Limb (tissue), 2 donors: ENCODE data around the gene TBCK.

Source experiments
- DNase-seq, 2 donors: peaks; one replicate each; pipeline ENCODE4 v3.0.0-alpha.2; 2016; ENCODE audit errors: extremely low spot score in 2 of 2

TBCK gene

GRCh38 chr4:106287353-106287969, 28.5 kb downstream of the TBCK start:
- no peak for DNase-seq

GRCh38 chr4:106286611-106287010, 29.4 kb downstream of the TBCK start:
- no peak for DNase-seq

DNA sequence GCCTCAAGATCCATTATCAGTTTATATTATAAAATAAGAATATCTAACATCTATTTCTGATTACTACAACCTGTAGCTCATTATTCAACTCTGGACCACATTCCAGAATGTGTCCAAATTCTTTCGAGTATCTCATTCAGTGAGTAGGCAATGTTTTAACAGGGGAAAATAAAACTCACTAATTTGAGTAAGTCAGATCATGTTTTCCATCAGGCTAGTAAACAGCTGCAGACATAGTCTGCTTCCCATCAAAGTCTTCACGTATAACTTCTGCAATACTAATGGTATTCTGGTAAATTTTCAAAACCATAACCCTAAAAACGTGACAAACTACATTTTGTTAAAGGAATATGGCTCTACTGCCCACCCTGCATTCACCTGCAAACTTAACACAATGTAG, 31.8 kb downstream of the TBCK start:
- no peak for DNase-seq

- no peak for DNase-seq
These were observed 38.8 kb downstream of the TBCK start for GRCh38 chr4:106277140-106277675.

DNA sequence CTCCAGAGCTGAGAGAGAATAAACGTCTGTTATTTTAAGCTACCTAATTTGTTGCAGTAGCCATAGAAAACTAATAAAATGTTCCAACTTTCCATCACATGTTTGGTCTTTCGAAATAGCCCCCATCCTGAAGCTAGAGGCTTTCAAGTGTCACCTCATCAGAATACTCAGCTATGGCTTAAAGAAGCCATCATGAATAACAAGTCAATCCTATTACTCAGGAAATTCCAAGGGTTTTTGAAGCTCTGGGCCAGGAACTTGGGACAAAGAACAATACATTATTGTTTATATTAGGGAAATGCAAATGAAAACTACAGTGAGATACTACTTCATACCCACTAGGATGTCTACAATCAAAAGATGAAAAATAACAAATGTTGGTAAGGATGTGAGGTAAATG, 42.2 kb downstream of the TBCK start:
- no peak for DNase-seq

GRCh38 chr4:106270736-106271135, 45.3 kb downstream of the TBCK start:
- DNase-seq, result no peak

DNA sequence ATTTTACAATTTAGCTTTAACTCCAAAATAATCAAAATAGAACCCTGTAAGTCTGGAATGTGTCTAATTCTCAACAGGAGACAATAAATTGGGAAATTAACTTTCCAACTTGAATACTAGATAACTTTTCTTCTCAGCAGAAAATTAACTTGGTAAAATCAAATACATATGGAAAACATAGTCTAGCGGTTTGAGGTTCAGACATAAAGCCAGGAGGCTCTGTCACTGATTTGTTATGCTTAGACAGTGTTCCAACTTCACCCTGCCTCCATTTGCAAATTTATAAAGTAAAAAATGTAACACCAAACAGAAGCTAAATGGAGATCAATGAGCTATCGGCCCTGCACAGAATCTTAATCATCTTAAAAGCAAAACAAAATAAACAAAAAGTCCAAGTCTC, 46.3 kb downstream of the TBCK start:
- DNase-seq, result peak in 1 of 2 donors; percentile 21

GRCh38 chr4:106268786-106269185, 47.2 kb downstream of the TBCK start:
- DNase-seq, result no peak

- DNase-seq, result peak in 1 of 2 donors; percentile 56
These were observed 49.8 kb downstream of the TBCK start for GRCh38 chr4:106266201-106266600.

DNA sequence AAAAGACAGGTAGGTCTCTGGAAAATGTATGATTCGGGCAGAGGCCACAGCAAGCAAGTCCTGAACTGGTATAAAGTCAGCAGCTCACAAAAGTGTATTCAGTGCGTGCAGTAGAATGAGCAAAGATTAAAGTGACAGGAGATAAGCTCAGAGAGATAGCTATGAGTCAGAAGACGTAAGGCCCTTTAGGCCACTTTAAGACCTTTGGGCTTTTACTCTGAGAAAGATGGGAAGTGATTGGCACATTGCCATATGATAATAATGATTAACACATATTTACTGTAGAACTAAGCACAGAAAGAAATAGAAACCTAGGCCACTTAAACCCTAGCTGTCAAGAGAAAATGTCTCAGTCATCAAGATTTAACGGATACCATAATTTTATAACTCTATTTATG, 51.7 kb downstream of the TBCK start:
- DNase-seq, result no peak

- DNase-seq, result no peak
These were observed 52.2 kb downstream of the TBCK start for GRCh38 chr4:106263594-106264330.

DNA sequence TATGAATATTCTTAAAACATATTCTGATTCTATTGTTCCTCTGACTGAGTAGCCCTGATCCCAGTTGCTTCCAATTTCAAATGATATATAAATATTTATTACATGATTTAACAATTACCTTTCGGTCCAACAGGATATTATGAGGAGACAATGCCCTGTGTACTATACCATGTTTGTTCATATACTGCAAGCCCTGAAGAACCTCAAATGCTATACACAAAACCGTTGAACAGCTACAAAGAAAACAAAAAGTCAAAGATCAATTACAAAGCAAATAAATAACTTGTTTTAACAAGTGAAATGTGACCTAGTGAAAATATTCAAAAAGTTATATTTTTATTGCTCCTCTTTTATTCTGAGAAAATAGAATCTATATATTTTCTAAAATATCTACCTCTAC, 54.0 kb downstream of the TBCK start:
- no peak for DNase-seq

DNA sequence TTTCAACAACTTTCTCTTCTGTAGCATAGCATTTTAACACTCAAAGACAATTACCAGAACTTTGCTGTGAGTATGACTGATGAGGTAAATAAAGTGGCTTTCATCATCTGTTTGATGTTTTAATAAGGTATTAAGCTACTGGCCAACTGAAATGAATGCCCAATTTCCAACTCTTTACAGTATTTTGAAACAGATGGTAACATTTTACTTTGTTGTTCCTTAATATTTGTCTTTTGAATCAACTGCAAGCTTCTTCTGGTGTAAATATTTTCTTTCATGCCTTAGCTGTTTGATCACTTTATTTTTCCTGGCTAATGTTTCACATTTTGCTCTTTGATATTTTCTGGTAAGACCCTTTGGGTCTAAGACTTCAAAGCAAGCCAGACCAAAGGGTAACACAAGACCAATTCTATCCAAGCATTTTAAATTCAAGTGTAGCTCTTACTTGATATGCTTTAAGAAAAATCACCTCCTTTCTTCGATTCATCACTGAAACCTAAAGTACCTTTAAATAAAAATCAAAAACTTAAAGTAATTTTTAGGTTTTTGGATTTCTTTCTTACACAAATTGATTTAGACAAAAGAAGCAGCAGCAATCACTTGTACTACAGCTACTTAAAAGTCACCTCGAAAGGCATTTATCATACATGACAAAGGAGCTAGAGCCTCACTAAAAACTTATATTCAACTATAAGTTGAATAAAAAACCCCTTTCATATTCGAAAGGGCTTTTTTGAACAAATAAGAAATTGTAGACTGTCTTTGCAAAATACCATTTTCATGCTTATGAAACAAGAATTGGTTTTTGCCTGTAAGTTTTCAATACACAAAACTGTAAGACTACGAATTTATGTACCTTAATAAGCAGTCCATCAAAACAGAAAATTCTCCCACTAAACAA, 57.6 kb downstream of the TBCK start:
- no peak for DNase-seq

DNA sequence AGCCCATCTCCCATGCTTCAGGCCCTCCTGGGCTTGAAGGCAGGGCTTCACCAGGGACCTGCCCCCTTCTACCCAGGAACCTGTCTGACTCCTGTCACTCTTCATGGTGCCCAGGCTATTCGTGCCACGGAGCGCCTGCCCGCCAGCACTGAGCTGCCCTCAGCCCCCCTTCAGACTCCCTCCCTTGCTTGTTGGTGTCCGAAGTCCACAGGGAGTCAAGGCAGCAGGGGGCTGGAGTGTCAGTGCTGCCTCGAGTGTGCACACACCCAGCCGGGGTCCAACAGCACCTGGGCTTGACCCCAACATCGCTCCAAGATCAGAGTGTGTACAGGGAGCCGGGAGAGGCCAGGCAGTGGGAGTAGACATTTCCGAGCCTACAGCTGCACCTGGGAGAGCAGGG, 59.8 kb downstream of the TBCK start:
- DNase-seq, result no peak

DNA sequence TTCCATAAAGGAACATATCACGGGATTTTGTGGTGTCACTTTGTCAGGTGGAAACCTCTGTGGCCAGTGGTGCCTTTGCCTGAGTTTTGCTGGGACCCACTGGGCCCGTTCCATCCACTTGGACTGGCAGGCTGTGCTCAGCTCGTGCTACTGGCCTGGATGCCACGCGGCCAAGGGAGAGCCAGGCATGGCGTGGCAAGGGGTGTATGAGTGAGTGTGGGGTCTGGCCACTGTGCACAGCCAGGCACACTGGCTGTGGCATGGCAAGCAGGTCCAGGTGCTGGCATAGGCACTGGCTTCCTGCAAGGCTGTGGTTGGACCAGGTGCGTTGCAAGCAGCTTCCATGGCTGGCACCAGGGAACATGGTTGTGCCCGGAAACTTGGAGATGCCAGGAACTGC, 60.8 kb downstream of the TBCK start:
- no peak for DNase-seq

- no peak for DNase-seq
These were observed 62.5 kb downstream of the TBCK start for GRCh38 chr4:106253364-106254129.

- DNase-seq, result no peak
These were observed 68.4 kb downstream of the TBCK start for GRCh38 chr4:106247600-106247999.

GRCh38 chr4:106246441-106246840, 69.6 kb downstream of the TBCK start:
- no peak for DNase-seq

DNA sequence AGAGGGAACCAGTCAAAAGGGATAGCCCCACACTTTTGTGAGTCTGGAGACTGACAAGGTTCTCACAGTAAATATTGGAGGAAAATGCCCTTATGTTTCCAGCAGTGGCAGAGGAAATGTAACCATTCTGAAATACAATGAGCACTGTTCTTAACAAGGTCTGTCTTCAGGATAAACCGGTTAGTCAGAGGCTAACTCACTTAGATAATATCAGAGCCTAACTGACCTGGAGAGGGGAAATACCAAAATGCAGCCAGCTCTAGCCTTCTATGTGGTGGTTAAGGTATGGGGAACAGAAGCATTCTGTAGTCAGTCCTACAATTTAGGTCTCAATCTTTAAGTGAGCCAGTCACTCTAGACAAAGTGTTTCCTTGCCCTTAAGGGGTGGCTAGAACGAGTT, 70.8 kb downstream of the TBCK start:
- DNase-seq, result no peak

- no peak for DNase-seq
These were observed 75.3 kb downstream of the TBCK start for GRCh38 chr4:106240699-106241098.

GRCh38 chr4:106238820-106239420, 77.1 kb downstream of the TBCK start:
- no peak for DNase-seq
